ENCODE measurements around the gene SLC8A2.
"Not testable (repeated sequence)": the region's sequence is repeated elsewhere in the genome, so short reads cannot be mapped to it uniquely, and the experiment has no call there.

SLC8A2 gene

DNA sequence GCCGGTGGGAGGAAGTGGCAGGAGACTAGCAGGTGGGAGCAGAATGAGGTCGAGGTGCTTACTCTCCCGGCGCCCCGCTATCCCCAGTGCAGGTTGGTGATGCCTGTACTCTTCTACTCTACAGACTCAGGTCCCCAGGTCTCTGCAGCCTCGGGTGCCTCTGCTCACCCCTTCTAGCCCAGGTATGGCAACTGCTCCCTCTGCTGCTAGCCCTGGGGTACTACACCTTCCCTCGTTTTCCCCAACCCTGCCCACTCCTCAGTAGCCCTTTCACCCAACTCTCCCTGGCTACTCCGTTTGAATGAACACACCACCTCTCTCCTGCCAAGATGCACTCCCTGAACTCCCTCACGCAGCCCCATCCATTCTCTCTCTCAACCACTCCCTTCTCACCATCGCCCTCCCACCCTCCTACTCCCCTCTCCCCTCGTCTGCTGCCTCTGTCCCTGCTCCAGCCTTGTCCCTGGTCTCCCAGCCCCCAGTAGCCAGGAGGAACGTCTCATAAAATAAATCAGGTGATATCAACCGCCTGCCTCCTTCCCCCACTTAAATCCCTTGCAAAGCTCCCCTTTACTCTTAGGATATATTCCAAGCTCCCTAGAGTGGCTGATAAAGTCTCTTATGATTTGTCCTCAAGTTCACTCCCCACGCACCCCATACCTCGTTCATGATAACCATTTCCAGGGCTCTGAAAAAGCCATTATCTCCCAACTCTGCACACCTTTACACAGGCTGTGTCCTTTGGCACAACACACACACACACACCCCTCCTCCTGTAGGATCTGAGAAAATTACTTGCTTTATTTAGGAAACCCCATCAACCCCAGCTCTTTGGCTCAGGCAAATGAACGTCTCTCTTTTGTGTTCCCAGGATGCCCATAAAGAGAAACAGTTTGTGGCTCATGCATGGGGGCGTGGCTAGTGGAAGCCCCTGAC lies 44.2 kb downstream of the SLC8A2 start:
- DNase-seq, result peak; percentile 37

- DNase-seq, result no peak
Measured at GRCh38 chr19:47423203-47423882, 48.4 kb downstream of the SLC8A2 start.

DNA sequence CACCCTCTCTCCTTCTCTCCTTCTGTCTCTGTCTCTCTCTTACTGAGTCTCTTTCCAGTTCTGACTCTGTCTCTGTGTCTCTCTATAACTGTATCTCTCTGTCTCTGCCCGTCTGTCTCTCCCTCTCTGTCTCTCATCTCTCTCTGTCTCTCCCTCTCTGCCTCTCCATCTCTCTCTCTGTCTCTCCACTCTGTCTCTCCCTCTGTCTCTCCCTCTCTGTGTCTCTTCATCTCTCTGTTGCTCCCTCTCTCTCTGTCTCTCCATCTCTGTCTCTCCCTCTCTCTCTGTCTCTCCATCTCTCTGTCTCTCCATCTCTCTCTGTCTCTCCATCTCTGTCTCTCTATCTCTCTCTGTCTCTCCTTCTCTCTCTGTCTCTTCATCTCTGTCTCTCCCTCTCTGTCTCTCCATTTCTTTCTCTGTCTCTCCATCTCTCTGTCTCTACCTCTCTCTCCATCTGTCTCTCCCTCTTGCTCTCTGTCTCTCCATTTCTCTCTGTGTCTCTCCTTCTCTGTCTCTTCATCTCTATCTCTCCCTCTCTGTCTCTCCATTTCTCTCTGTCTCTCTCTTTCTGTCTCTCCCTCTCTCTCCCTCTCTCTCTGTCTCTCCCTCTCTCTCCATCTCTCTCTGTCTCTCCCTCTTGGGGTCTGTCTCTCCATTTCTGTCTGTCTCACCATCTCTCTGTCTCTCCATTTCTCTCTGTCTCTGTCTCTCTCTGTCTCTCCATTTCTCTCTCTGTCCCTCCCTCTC lies 49.1 kb downstream of the SLC8A2 start:
- DNase-seq, result no peak

DNA sequence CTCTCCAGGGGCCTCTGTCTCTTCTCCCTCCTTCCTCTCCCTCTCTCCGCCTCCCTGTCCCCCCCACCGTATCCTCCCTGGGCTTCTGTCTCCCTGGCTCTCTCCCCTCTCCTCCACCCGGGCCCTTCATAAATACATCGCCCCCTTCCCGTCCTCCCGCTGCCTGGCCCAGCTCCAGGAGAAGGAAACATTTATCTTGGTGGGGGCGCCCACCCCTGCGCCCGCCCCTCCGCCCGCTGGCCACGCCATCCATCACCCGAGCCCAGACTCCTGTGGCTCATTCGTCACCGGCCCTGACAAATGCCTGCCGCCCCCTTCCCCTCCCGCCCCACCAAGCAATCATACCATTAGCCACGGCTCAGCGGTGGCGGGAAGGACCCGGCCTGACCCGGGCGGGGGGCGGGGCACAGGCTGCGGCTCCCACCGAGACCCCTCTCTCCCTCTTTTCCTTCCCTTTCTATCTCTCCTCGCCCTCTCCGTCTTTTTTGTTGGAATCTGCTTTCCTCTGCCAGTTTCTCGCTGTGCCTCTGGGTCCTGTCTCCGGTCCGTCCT lies 49.8 kb downstream of the SLC8A2 start:
- no peak for DNase-seq

DNA sequence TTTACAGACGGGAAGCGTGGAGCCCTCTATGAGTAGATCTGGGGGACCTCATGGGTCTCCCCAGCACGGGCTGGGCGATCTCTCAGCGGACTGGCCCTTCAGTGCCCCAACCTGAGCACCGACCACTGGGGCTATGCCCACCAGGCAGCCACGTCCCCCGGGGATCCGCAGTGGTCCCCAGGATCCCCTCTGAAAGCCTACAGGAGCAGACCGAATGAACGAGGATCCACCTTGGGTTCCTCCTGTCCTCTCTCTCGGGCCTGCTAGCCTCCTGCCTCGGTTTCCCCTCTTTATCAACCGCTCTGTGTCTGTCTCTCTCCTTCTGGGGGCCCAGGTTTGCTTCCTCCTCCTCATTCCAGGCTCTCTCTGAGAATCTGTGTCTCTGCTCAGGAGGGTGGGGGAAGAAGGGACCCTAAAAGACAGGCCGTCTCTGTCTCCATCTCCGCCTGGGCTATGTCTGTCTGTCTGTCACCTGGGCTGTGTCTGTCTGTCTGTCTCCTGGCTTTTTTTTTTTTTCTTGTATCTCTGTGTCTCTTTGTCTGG lies 50.4 kb downstream of the SLC8A2 start:
- no peak for DNase-seq

DNA sequence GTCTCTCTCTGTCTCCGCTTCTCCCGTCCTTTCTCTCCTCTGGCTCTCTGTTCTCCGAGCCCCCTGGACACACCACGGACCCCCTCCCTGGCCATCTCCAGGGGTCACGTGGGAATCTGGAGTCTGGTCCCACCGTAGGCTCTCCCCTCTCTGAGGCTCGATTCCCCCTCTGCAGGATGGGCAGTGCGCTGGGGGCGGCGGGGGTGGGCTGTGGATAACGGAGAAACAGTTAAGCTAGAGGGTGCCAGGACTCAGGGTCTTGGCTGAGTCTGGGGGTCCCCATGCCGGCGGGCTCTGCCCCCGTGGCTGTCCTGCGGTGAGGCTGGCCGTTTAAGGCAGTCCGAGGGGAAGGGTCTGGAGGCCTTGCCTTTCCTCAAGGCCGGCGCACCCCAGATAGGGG lies 51.9 kb downstream of the SLC8A2 start:
- DNase-seq, result no peak

DNA sequence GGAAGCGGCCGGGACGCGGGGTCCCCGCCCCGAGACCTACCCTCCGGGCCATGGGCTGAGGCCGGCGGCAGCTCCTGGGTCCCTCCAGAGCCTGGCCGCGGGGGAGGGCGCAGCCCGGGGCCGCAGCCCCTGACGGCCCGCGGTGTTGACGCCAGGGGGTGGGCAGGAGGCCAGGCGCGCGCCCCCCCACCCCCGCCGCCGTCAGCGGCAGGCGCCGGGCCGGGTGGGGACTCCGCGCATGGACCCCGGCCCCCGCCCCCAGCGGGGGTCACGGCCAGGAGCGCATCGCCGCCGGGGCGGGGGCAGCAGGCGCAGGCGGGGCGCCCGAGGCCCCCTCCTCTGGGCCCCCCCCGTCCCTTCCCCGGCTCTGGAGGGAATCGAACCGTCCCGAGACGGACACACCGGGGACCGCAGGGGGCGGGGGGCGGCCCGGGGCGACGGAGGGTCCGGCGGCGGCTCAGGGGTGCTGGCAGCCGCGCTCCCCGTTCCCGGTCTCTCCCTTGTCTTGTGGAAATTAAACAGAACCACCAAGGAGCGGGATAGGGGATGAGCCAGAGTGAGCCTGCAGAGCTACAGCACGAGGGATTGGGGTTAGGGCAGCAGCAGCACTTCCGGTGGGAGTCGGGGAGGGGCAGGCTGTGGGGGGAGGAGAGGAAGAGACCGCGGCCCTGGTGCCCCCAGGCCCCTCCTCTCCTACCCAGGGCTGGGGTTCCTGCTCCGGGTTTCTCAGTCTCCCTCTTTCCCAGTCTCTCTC lies 52.5 kb downstream of the SLC8A2 start, which contains the start of gene MEIS3:
Gene MEIS3, minus strand, starts transcription at position 498 of the 754 bp plus-strand sequence. Its CDS starts 446 bp downstream, at position 52.
- DNase-seq, result no peak

GRCh38 chr19:47418692-47419029 lies 53.0 kb downstream of the SLC8A2 start:
- no peak for DNase-seq

DNA sequence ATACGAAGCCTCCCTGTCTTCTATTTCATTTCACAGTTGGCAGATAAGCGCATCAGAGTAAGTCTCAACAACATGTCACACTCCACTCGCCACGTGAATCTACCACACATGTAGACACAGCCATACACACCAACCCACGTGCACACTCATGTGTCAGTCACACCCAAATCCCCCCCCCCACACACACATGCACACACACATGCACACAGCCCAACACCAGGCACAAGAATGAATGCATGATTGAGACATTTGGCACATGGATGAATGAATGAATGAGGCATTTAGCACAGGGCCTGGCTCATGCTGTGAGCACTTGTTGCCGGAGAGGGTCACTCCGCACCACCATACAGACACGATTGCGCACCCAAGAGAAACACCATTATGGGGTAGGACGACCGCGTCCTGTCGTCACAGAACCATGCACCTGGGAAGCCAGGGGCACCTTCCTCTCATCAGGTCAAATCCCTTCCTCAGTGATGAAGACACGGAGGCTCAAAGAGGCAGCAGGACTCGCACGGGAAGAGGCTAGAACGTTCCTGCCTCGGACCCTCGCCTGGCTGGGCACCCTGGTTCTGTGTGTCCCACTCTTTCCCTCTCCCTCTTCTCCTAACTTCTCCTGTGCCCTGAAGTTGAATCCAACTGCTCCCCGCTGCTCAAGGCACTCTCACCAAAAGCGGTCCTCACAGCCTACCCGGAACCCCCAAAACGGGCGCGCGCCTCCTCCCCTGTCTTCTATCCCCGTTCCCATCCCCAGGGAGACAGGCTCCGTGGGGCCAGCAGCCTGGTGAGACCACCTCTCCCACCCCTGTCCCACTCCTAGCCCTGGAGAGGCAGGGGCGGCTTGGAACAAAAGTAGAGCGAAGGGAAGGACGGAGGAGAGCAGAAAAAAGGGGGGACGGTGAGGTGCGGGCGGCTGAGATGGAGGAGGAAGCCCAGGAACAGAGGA lies 53.7 kb downstream of the SLC8A2 start:
- DNase-seq, result no peak

GRCh38 chr19:47417107-47417745 lies 54.5 kb downstream of the SLC8A2 start:
- DNase-seq, result no peak

DNA sequence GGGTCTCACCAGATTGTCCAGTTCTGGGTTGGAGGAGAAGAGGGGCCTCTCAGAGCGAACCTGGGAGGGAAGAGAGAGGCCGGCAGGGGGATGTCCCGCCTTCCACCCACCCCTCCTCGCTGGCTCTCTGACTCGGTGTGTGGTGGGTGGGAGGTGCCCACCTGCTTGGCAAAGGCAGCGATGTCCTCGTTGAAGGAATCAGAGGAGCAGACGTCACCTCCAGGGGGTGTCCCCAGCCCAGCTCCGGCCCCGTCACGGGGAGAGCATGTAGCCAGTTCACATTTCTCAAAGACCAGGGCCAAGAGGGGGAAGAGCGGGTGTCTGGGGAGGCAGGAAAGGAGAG lies 55.1 kb downstream of the SLC8A2 start:
- DNase-seq, result no peak

DNA sequence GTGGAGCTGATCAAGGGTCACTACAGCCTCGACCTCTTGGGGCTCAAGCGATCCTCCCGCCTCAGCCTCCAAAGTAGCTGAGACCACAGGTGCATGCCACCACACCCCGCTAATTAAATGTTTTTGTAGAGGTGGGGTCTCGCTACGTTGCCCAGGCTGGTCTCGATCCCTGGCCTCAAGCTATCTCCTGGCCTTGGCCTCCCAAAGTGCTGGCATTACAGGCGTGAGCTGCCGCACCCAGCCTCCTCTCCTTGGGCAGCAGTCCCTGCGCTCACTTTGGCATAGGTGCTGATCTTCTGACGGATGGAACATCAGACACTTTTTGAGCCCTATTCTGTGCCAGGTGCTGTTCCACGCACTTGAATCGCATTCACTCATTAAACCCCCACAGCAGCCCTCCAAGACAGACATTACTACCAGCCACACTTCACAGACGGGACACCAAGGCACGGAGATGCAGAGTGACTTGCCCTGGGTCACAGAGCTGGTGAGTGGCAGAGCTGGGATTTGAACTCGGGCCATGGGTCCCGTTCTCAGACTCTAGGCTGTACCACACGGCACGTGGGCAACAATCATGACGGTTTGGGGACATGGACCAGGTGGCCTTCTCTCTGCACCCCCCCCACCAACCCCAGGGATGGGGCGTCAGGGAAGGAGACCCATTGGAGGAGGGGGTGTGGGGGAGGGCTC lies 55.6 kb downstream of the SLC8A2 start:
- no peak for DNase-seq

DNA sequence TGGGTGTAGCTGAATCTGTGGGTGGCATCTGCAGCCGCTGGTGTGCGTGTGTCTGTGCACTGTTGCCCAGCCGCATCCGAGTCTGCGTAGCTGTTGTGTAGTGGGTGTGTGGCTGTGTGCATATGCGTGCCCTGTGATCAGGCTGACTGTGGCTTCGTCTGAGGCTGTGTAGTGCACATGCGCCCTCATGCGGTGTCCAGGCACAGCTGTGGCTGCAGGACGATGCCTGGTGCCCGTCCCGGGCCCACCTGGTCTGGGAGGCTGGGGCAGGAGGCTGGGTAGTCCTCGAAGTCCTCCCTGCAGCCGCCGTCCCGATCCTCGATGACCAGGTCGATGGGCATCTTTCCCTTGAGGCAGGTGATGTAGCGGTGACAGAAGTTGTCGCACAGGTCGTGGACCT lies 57.2 kb downstream of the SLC8A2 start:
- no peak for DNase-seq

DNA sequence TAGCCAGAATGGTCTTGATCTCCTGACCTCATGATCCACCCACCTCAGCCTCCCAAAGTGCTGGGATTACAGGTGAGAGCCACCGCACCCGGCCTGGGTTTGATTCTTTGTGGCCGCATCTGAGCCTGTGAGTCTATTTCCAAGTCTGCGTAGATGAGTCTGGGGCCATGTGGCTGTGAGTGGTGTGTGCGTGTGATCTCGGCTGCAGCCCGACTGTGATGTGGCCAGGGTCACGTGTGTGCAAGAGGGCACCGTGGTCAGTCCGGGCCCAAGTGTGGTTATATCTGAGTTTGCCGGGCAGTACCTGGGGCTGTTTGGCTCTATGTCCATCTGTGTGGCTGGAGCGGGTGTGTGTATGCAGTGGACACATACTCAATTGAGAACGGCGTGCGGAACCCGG lies 57.8 kb downstream of the SLC8A2 start:
- no peak for DNase-seq

DNA sequence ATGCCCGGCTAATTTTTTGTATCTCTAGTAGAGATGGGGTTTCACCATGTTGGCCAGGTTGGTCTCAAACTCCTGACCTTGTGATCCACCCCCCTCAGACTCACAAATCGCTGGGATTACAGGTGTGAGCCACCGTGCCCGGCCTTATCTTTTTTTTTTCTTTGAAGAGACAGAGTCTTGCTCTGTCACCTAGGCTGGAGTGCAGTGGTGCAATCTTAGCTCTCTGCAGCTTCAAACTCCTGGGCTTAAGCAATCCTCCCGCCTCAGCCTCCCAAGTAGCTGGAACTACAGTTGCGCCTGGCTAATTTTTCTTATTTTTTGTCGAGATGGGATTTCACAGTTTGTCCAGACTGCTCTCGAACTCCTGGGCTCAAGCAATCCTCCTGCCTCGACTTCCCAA lies 60.0 kb downstream of the SLC8A2 start:
- not testable (repeated sequence) for DNase-seq

DNA sequence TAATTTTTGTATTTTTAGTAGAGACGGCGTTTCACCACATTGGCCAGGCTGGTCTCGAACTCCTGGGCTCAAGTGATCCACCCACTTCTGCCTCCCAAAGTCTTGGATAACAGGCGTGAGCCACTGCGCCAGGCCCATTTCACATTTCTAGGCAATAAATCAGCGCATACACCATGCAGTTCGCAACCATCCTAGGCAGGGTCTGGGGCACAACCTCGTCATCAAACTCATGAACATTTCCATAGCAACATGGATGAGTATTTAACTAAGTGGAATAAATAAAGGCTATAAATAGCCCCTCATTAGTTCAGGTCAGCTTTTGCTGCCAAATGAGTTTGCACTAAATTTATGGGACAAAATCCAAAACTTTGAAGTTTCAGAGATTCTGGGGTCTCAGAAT lies 60.6 kb downstream of the SLC8A2 start:
- no peak for DNase-seq

DNA sequence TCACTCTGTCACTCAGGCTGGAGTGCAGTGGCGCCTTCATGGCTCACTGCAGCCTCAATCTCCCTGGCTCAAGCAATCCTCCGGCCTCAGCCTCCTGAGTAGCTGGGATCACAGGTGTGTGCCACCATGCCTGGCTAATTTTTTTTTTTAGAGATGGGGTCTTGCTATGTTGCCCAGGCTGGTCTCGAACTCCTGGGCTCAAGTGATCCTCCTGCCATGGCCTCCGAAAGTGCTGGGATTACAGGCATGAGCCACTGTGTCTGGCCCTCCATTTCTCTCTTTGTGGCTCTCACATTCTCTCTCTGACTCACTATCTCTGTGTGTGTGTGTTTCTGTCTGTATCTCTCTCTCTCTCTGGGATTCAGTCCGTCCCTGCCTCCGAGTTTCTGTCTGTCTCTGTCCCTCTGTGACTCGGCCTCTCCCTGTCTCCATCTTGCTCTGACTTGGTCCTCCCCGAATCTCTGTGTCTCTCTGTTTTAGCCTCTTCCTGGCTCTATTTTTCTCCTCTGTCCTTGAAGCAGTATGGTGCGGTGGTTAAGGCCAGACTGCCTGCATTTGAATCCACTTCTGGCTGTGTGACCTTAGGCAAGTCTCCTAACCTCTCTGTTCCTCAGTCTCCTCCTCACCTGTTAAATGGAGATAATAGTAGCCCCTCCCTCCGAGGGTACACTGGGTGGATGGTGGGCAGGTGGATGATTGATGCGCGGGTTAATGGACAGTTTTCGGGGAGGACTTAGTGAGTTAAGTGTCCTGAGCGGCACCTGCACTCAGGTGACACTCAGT lies 63.3 kb downstream of the SLC8A2 start:
- DNase-seq, result no peak

- DNase-seq, result no peak
Measured at GRCh38 chr19:47407417-47407774, 64.3 kb downstream of the SLC8A2 start.
